B cell (primary cell): ENCODE data around the gene NT5DC3.

ENCODE experiments used
- EZH2 ChIP-seq: IDR thresholded peaks from 2 replicates; pipeline ENCODE4 v1.6.1; 2012; ENCODE audit warnings: borderline replicate concordance, low read depth, mild to moderate bottlenecking, moderate library complexity, low read length; ENCODE audit not compliant: insufficient read depth, poor library complexity, severe bottlenecking
- TF ChIP-seq, protein P1 (sequence below): fragments of 200-600 bp; IDR thresholded peaks from one replicate; pipeline ENCODE4 v1.8.0; 2022; ENCODE audit warnings: antibody characterized with exemption, mild to moderate bottlenecking

DNA sequence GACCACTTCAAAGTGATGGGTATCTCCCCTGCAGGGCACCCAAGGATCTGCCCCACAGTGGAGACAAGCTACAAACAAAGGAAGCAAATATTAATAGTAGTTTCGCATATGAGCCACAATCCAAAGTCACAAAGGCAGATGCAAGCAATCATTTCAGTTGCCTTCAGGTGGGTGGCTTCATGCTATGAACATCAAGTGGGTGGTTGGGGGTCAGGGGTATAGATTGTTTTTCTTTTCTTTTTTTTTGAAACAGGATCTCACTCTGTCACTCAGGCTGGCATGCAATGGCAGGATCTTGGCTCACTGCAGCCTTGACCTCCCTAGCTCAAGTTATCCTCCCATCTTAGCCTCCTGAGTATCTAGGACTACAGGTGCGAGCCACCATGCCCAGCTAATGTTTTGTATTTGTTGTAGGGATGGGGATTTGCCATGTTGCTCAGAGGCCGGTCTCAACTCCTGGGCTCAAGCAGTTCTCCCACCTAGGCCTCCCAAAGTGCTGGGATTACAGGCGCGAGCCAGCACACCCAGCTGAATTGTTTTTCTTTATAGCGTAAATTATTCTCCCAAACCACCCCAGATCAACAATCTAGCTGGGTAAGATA lies 13.4 kb upstream of the NT5DC3 start:
- TF ChIP-seq, protein P1, sequence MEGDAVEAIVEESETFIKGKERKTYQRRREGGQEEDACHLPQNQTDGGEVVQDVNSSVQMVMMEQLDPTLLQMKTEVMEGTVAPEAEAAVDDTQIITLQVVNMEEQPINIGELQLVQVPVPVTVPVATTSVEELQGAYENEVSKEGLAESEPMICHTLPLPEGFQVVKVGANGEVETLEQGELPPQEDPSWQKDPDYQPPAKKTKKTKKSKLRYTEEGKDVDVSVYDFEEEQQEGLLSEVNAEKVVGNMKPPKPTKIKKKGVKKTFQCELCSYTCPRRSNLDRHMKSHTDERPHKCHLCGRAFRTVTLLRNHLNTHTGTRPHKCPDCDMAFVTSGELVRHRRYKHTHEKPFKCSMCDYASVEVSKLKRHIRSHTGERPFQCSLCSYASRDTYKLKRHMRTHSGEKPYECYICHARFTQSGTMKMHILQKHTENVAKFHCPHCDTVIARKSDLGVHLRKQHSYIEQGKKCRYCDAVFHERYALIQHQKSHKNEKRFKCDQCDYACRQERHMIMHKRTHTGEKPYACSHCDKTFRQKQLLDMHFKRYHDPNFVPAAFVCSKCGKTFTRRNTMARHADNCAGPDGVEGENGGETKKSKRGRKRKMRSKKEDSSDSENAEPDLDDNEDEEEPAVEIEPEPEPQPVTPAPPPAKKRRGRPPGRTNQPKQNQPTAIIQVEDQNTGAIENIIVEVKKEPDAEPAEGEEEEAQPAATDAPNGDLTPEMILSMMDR = no peak
- no peak for TF ChIP-seq EZH2
